ENCODE results near the gene CEACAM1. TPM values are rescaled to one million over a fixed set of nuclear protein-coding genes. Genes with fewer than 3 reads are reported as not detected.

CEACAM1 gene
- total RNA-seq, 1 experiment from 2014 or later: 2.0 TPM

DNA sequence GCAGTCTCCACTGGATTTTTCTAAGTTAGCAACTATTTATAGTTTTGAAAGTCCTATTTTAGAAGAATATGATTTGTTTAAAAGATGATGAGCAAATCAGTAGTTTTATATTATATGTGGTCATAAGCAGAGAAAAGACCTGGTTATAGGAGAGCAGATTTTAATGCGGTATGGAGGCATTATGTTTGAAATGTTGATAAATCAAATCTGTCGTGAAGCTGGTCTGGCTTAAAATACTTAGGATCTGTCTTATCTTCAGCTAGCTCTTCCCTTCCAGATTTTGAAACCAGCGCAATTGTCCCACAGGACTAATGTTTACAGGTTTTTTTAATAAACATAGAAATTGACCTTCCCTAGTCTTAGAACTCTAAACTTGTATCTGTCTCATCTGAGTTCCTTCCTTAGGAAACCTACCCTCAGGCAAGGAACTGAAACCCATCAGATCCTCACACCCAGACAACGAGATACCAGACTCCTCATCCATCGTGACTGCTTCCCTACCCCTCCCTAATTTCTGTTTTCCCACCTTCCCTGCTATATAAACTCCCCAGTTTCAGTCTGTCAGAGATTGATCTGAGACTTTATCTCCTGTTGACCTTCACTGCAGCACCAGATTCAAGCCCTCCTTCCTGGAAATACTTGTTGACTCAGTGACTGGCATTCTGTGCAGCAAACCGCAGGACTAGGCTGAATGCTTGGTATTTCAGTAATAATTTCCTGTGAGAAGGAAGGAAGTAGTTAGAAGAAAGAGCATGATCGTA, 47.8 kb downstream of the CEACAM1 start:
- no peak for DNase-seq (ENCODE audit: low spot score)
- ATAC-seq: no peak
- peaks cover 3% of the 10 kb centered on the region; the same call in 1 of the 2 replicates for H3K9me3 Mint-ChIP-seq
- no peaks in the 10 kb centered on the region for H3K27me3 Mint-ChIP-seq (ENCODE audit: low read depth)
- H3K36me3 Mint-ChIP-seq: peaks cover 2% of the 10 kb centered on the region; the same call in 1 of the 2 replicates
- TF ChIP-seq GABPB1 (CRISPR knock-in tag; IDR thresholded peaks at IDR 0.05): peak; percentile 43; the same call in 1 of the 2 replicates
- TF ChIP-seq ZNF138 (CRISPR knock-in tag; conservative IDR thresholded peaks at IDR 0.05): no peak
- no peak for TF ChIP-seq RORB (CRISPR knock-in tag; IDR thresholded peaks at IDR 0.05)
- no peak for TF ChIP-seq NR1H2 (CRISPR knock-in tag; IDR thresholded peaks at IDR 0.05)
- ChIA-PET CTCF (interaction anchor here (1.0 kb wide), 1 partner anchor 14 kb away, joined by 3 read pairs; no protein-coding TSS in a partner anchor), POLR2A (interaction anchor here (1.0 kb wide), 1 partner anchor 32 kb away, joined by 3 read pairs; no protein-coding TSS in a partner anchor)
- peaks cover 30% of the 10 kb centered on the region for H3K4me1 Mint-ChIP-seq
- peak overlapping the region; percentile 70 for H3K27ac Mint-ChIP-seq
- no peak overlapping the region for H3K4me3 Mint-ChIP-seq

DNA sequence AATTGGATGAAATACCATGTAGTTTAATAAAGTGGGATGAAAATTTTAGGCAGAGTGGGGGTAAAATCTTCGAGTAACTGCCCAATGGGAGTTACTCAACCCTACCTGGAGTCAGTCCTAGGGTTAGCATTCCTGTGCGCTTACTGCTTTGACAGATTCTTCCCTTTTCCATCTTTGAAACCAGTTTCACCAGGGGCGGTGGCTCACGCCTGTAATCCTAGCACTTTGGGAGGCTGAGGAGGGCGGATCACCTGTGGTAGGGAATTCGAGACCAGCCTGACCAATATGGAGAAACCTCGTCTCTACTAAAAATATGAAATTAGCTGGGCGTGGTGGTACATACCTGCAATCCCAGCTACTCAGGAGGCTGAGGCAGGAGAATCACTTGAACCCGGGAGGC, 48.5 kb downstream of the CEACAM1 start:
- ATAC-seq: no peak
- Mint-ChIP-seq H3K36me3 (peaks cover 2% of the 10 kb centered on the region; the same call in 1 of the 2 replicates), H3K4me3 (no peak overlapping the region), H3K4me1 (peaks cover 33% of the 10 kb centered on the region), H3K27me3 (ENCODE audit: low read depth) (no peaks in the 10 kb centered on the region), H3K9me3 (peaks cover 3% of the 10 kb centered on the region; the same call in 1 of the 2 replicates), H3K27ac (no peak overlapping the region)
- ChIA-PET POLR2A (interaction anchor here (1.0 kb wide), 1 partner anchor 31 kb away, joined by 3 read pairs; no protein-coding TSS in a partner anchor), CTCF (interaction anchor here (1.0 kb wide), 1 partner anchor 13 kb away, joined by 3 read pairs; no protein-coding TSS in a partner anchor)
- TF ChIP-seq NR3C1 (CRISPR knock-in tag; conservative IDR thresholded peaks at IDR 0.05; ENCODE audit: low read depth) (no peak), SP1 (CRISPR knock-in tag; conservative IDR thresholded peaks at IDR 0.05) (no peak), ESRRA (CRISPR knock-in tag; IDR thresholded peaks at IDR 0.05; ENCODE audit: borderline replicate concordance) (no peak), IRF2 (CRISPR knock-in tag; IDR thresholded peaks at IDR 0.05; ENCODE audit: borderline replicate concordance, low read depth) (no peak), NFE2L1 (CRISPR knock-in tag; IDR thresholded peaks at IDR 0.05) (no peak), ATF3 (CRISPR knock-in tag; conservative IDR thresholded peaks at IDR 0.05) (no peak), ZNF317 (CRISPR knock-in tag; IDR thresholded peaks at IDR 0.05; ENCODE audit: borderline replicate concordance, low read depth) (no peak), ZNF232 (CRISPR knock-in tag; IDR thresholded peaks at IDR 0.05) (no peak), ZNF423 (CRISPR knock-in tag; IDR thresholded peaks at IDR 0.05) (no peak)
- TF ChIP-seq, protein P1, sequence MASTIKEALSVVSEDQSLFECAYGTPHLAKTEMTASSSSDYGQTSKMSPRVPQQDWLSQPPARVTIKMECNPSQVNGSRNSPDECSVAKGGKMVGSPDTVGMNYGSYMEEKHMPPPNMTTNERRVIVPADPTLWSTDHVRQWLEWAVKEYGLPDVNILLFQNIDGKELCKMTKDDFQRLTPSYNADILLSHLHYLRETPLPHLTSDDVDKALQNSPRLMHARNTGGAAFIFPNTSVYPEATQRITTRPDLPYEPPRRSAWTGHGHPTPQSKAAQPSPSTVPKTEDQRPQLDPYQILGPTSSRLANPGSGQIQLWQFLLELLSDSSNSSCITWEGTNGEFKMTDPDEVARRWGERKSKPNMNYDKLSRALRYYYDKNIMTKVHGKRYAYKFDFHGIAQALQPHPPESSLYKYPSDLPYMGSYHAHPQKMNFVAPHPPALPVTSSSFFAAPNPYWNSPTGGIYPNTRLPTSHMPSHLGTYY (CRISPR knock-in tag; IDR thresholded peaks at IDR 0.05): no peak
- DNase-seq (ENCODE audit: low spot score): no peak

- TF ChIP-seq NR2C2 (CRISPR knock-in tag; IDR thresholded peaks at IDR 0.05): no peak
- TF ChIP-seq NFATC4 (CRISPR knock-in tag; IDR thresholded peaks at IDR 0.05): no peak
- no peak for ATAC-seq
- no peak overlapping the region for H3K27ac Mint-ChIP-seq
- POLR2A ChIA-PET: interaction anchor here (0.6 kb wide), 1 partner anchor 189 kb away, joined by 3 read pairs; no protein-coding TSS in a partner anchor
- H3K36me3 Mint-ChIP-seq: peaks cover 2% of the 10 kb centered on the region; the same call in 1 of the 2 replicates
- no peak overlapping the region for H3K4me3 Mint-ChIP-seq
- peaks cover 3% of the 10 kb centered on the region; the same call in 1 of the 2 replicates for H3K9me3 Mint-ChIP-seq
- CTCF ChIA-PET: no interaction called here
- no peak for DNase-seq (ENCODE audit: low spot score)
- peaks cover 42% of the 10 kb centered on the region for H3K4me1 Mint-ChIP-seq
- no peaks in the 10 kb centered on the region for H3K27me3 Mint-ChIP-seq (ENCODE audit: low read depth)
Observed at GRCh38 chr19:42478765-42479311, 49.4 kb downstream of the CEACAM1 start.

DNA sequence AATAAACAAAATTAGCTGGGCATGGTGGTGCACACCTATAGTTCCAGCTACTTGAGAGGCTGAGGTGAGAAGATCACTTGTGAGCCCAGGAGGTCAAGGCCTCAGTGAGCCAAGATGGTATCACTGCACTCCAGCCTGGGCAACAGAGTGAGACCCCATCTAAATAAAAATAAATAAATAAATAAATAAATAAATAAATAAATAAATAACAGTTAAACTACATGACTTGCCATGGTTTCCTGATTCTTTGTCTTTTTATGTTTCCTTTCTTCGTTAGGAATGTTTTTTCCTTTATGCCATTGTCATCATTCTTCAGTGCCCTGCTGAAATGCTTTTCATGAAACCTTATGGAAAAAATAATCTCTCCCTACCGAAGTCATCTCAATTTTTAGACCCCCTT, 50.3 kb downstream of the CEACAM1 start:
- no peak for DNase-seq (ENCODE audit: low spot score)
- H3K4me3 Mint-ChIP-seq: no peak overlapping the region
- no peaks in the 10 kb centered on the region for H3K27me3 Mint-ChIP-seq (ENCODE audit: low read depth)
- peaks cover 6% of the 10 kb centered on the region for H3K9me3 Mint-ChIP-seq
- TF ChIP-seq E2F1 (CRISPR knock-in tag; IDR thresholded peaks at IDR 0.05) (no peak), USF1 (CRISPR knock-in tag; IDR thresholded peaks at IDR 0.05) (no peak), ZNF121 (CRISPR knock-in tag; IDR thresholded peaks at IDR 0.05) (peak; percentile 26; the same call in 1 of the 2 replicates)
- ChIA-PET POLR2A (no interaction called here), CTCF (no interaction called here)
- peaks cover 2% of the 10 kb centered on the region; the same call in 1 of the 2 replicates for H3K36me3 Mint-ChIP-seq
- ATAC-seq: no peak
- no peak overlapping the region for H3K27ac Mint-ChIP-seq
- peaks cover 49% of the 10 kb centered on the region for H3K4me1 Mint-ChIP-seq

Data from WTC11 (cell line).